GM23338 (cell line): ENCODE measurements around the gene SYK. TPM values are rescaled to one million over a fixed set of nuclear protein-coding genes. Genes with fewer than 3 reads are reported as not detected.

ENCODE experiments used
- ATAC-seq: fragments of 200-7000 bp; cut with Tn5 transposase; 3 replicates; pipeline ENCODE4 v1.9.1; 2020
- DNase-seq: peaks from one replicate; pipeline ENCODE4 v3.0.0-alpha.2; 2015; ENCODE audit warnings: low spot score
- H2AFZ ChIP-seq: fragments of 200-600 bp; sonication (generic); 2 replicates; pipeline ENCODE4 v1.8.0; 2016; ENCODE audit warnings: antibody characterized with exemption, mild to moderate bottlenecking, moderate library complexity
- H3F3A ChIP-seq: fragments of 200-600 bp; sonication (generic); replicated peaks from 2 replicates; pipeline ENCODE4 v1.8.0; 2017; ENCODE audit warnings: antibody characterized with exemption, mixed run types, low read depth
- H3K27ac ChIP-seq: fragments of 200-600 bp; sonication (generic); 2 replicates; pipeline ENCODE4 v1.6.1; 2016; ENCODE audit warnings: low read depth
- H3K27me3 ChIP-seq: fragments of 200-600 bp; sonication (generic); 2 replicates; pipeline ENCODE4 v1.8.0; 2016; ENCODE audit warnings: mild to moderate bottlenecking, mixed run types, moderate library complexity; ENCODE audit not compliant: insufficient read depth
- H3K36me3 ChIP-seq: fragments of 200-600 bp; sonication (generic); 2 replicates; pipeline ENCODE4 v1.8.0; 2016; ENCODE audit warnings: mild to moderate bottlenecking; ENCODE audit not compliant: insufficient read depth
- H3K4me1 ChIP-seq: fragments of 200-600 bp; sonication (generic); 2 replicates; pipeline ENCODE4 v1.8.0; 2016; ENCODE audit warnings: mild to moderate bottlenecking, moderate library complexity; ENCODE audit not compliant: insufficient read depth
- H3K4me2 ChIP-seq: fragments of 200-600 bp; sonication (generic); 2 replicates; pipeline ENCODE4 v1.7.1; 2017; ENCODE audit warnings: mixed run types
- H3K4me3 ChIP-seq: fragments of 200-600 bp; sonication (generic); 2 replicates; pipeline ENCODE4 v1.6.1; 2016; ENCODE audit warnings: mixed run types
- H3K79me2 ChIP-seq: fragments of 200-600 bp; sonication (generic); replicated peaks from 2 replicates; pipeline ENCODE4 v1.8.0; 2017; ENCODE audit warnings: mild to moderate bottlenecking; ENCODE audit not compliant: insufficient read depth
- H3K9me2 ChIP-seq: fragments of 200-600 bp; sonication (generic); 2 replicates; pipeline ENCODE4 v1.8.0; 2017; ENCODE audit not compliant: insufficient read depth
- H4K20me1 ChIP-seq: fragments of 200-600 bp; sonication (generic); replicated peaks from 2 replicates; pipeline ENCODE4 v1.8.0; 2017; ENCODE audit warnings: mild to moderate bottlenecking; ENCODE audit not compliant: insufficient read depth
- H3K27ac Mint-ChIP-seq: 2 replicates; pipeline ENCODE4 v1.8.0; 2020; ENCODE audit warnings: inconsistent platforms, mild to moderate bottlenecking, moderate library complexity, mixed read lengths
- H3K27me3 Mint-ChIP-seq: 3 replicates; pipeline ENCODE4 v1.8.0; 2022; ENCODE audit warnings: low read depth, mild to moderate bottlenecking, moderate library complexity, mixed read lengths, inconsistent platforms; ENCODE audit not compliant: insufficient read depth, poor library complexity
- H3K36me3 Mint-ChIP-seq: 3 replicates; pipeline ENCODE4 v1.8.0; 2021; ENCODE audit warnings: low read depth, mild to moderate bottlenecking, inconsistent platforms, moderate library complexity, mixed read lengths
- H3K4me1 Mint-ChIP-seq: 3 replicates; pipeline ENCODE4 v1.8.0; 2020; ENCODE audit warnings: mild to moderate bottlenecking, inconsistent platforms, mixed read lengths
- H3K4me3 Mint-ChIP-seq: 3 replicates; pipeline ENCODE4 v1.8.0; 2021; ENCODE audit warnings: moderate library complexity, mild to moderate bottlenecking, inconsistent platforms, mixed read lengths
- H3K9me3 Mint-ChIP-seq: 3 replicates; pipeline ENCODE4 v1.8.0; 2020; ENCODE audit warnings: moderate library complexity, mild to moderate bottlenecking, inconsistent platforms, mixed read lengths
- JUNB ChIP-seq: IDR thresholded peaks from one replicate; pipeline ENCODE4 v1.6.1; 2016; ENCODE audit warnings: antibody characterized with exemption; ENCODE audit not compliant: unreplicated experiment
- NANOG ChIP-seq: IDR thresholded peaks from 2 replicates; pipeline ENCODE4 v1.6.1; 2016; ENCODE audit warnings: antibody characterized with exemption, borderline replicate concordance
- POLR2AphosphoS5 ChIP-seq: IDR thresholded peaks from 2 replicates; pipeline ENCODE4 v1.6.1; 2016; ENCODE audit warnings: antibody characterized with exemption, low read depth
- STAT1 ChIP-seq: IDR thresholded peaks from one replicate; pipeline ENCODE4 v1.6.1; 2016; ENCODE audit warnings: antibody characterized with exemption; ENCODE audit not compliant: unreplicated experiment
- ZNF331 ChIP-seq: fragments of 250-450 bp; sonication (Bioruptor Pico); IDR thresholded peaks from 2 replicates; pipeline ENCODE4 v1.5.0; 2020; ENCODE audit warnings: low read depth, mild to moderate bottlenecking, moderate library complexity
- polyA plus RNA-seq: library from polyadenylated mRNA; unstranded; fragments of >200 nt; fragmentation: Nextera tagmentation; extraction: Ambion mirVana; gene quantifications from 2 replicates; pipeline ENCODE4 v1.2.1, GENCODE V29; 2016
- total RNA-seq: library from RNA; depleted of rRNA; stranded (reverse); fragments of >200 nt; shearing (Covaris generic); gene quantifications from 2 replicates; pipeline ENCODE4 v1.2.3, GENCODE V29; 2014
- TF ChIP-seq, protein P1 (sequence below): fragments of 250-450 bp; sonication (Bioruptor Pico); IDR thresholded peaks from 2 replicates; pipeline ENCODE4 v1.5.0; 2020; ENCODE audit warnings: mild to moderate bottlenecking, moderate library complexity
- TF ChIP-seq, protein P2 (sequence below): IDR thresholded peaks from 2 replicates; pipeline ENCODE4 v1.6.1; 2016; ENCODE audit warnings: antibody characterized with exemption

Gene SYK
- total and polyA plus RNA-seq, 2 experiments from 2014 or later, result 1.5 to 5.8 TPM

DNA sequence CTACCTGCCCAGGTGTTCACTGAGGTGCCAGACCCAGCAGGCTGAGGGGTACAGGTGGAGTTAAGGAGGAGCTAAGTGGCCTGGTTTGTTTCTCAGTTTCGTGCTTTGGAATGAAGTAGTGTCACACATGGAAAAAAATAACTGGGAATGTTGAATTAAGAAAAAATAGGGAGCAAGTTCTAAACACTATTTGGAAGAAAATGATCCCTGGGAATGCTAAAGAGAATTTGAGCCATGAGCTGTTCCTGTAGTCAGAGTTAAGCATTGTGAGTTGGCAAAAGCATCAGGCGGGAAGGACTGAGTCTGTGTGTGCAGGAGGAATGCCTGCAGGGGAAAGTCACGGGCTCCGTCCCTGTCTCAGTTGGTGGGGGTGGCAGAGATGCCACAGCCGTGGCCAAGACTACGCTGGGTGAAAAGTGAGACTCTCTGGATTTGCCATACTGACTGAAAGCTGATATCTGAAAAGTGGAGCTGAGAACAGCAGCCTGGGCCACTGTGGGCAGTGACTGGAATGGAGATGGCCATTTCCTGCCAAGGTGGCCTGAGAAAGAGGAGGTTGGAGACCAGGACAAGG, 37.0 kb downstream of the SYK start (continued):
- TF ChIP-seq, protein P1, sequence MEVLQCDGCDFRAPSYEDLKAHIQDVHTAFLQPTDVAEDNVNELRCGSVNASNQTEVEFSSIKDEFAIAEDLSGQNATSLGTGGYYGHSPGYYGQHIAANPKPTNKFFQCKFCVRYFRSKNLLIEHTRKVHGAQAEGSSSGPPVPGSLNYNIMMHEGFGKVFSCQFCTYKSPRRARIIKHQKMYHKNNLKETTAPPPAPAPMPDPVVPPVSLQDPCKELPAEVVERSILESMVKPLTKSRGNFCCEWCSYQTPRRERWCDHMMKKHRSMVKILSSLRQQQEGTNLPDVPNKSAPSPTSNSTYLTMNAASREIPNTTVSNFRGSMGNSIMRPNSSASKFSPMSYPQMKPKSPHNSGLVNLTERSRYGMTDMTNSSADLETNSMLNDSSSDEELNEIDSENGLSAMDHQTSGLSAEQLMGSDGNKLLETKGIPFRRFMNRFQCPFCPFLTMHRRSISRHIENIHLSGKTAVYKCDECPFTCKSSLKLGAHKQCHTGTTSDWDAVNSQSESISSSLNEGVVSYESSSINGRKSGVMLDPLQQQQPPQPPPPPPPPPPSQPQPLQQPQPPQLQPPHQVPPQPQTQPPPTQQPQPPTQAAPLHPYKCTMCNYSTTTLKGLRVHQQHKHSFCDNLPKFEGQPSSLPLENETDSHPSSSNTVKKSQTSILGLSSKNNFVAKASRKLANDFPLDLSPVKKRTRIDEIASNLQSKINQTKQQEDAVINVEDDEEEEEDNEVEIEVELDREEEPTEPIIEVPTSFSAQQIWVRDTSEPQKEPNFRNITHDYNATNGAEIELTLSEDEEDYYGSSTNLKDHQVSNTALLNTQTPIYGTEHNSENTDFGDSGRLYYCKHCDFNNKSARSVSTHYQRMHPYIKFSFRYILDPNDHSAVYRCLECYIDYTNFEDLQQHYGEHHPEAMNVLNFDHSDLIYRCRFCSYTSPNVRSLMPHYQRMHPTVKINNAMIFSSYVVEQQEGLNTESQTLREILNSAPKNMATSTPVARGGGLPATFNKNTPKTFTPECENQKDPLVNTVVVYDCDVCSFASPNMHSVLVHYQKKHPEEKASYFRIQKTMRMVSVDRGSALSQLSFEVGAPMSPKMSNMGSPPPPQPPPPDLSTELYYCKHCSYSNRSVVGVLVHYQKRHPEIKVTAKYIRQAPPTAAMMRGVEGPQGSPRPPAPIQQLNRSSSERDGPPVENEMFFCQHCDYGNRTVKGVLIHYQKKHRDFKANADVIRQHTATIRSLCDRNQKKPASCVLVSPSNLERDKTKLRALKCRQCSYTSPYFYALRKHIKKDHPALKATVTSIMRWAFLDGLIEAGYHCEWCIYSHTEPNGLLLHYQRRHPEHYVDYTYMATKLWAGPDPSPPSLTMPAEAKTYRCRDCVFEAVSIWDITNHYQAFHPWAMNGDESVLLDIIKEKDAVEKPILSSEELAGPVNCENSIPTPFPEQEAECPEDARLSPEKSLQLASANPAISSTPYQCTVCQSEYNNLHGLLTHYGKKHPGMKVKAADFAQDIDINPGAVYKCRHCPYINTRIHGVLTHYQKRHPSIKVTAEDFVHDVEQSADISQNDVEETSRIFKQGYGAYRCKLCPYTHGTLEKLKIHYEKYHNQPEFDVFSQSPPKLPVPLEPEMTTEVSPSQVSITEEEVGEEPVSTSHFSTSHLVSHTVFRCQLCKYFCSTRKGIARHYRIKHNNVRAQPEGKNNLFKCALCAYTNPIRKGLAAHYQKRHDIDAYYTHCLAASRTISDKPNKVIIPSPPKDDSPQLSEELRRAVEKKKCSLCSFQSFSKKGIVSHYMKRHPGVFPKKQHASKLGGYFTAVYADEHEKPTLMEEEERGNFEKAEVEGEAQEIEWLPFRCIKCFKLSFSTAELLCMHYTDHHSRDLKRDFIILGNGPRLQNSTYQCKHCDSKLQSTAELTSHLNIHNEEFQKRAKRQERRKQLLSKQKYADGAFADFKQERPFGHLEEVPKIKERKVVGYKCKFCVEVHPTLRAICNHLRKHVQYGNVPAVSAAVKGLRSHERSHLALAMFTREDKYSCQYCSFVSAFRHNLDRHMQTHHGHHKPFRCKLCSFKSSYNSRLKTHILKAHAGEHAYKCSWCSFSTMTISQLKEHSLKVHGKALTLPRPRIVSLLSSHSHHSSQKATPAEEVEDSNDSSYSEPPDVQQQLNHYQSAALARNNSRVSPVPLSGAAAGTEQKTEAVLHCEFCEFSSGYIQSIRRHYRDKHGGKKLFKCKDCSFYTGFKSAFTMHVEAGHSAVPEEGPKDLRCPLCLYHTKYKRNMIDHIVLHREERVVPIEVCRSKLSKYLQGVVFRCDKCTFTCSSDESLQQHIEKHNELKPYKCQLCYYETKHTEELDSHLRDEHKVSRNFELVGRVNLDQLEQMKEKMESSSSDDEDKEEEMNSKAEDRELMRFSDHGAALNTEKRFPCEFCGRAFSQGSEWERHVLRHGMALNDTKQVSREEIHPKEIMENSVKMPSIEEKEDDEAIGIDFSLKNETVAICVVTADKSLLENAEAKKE (CRISPR knock-in tag), result no peak
- no peak for TF ChIP-seq JUNB

DNA sequence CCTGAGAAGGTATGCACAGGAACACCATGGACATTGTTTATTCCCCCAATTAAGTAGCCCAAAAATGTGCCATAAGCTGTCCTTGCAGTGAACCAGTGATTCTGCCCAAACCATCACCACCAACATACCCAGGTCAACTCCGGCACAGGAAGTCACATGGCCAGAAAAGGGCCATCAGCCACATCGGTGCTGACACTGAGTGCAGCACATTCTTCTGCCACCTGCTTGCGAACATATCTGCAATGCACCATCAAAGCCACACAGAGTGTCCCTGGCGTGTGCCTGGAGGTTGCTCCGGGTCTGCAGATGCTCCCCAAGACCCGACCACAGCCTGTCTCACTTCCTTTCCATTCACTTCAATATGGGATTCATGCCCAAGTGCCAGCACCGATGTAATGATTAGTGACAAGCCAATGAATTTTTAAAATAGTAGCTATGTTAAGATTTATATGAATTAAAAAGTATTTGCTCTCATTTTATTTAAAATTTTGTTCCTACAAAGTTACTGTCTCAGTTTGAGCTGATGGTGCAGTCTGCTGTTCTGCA, 37.6 kb downstream of the SYK start:
- Mint-ChIP-seq H3K9me3 (no peaks in the 10 kb centered on the region), H3K36me3 (no peaks in the 10 kb centered on the region), H3K27ac (no peak overlapping the region), H3K4me3 (no peak overlapping the region), H3K27me3 (no peaks in the 10 kb centered on the region), H3K4me1 (no peaks in the 10 kb centered on the region)
- Histone ChIP-seq H3K9me2 (peaks cover 14% of the 10 kb centered on the region), H3K4me1 (no peaks in the 10 kb centered on the region), H3K4me2 (no peak overlapping the region), H3K27ac (no peak overlapping the region), H4K20me1 (no peaks in the 10 kb centered on the region), H3K79me2 (no peaks in the 10 kb centered on the region), H3K4me3 (no peak overlapping the region), H3K36me3 (no peaks in the 10 kb centered on the region), H2AFZ (no peak overlapping the region), H3K27me3 (no peaks in the 10 kb centered on the region), H3F3A (peaks cover 16% of the 10 kb centered on the region)
- DNase-seq (no peak), ATAC-seq (no peak)
- TF ChIP-seq ZNF331 (CRISPR knock-in tag) (no peak), POLR2AphosphoS5 (no peak), NANOG (no peak), STAT1 (no peak)
- TF ChIP-seq, protein P2, sequence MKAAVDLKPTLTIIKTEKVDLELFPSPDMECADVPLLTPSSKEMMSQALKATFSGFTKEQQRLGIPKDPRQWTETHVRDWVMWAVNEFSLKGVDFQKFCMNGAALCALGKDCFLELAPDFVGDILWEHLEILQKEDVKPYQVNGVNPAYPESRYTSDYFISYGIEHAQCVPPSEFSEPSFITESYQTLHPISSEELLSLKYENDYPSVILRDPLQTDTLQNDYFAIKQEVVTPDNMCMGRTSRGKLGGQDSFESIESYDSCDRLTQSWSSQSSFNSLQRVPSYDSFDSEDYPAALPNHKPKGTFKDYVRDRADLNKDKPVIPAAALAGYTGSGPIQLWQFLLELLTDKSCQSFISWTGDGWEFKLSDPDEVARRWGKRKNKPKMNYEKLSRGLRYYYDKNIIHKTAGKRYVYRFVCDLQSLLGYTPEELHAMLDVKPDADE, result no peak
